ENCODE results near the gene PCBP3.

Gene PCBP3

GRCh38 chr21:45644041-45644906 lies 749 bp downstream of the PCBP3 start:
- TF ChIP-seq CTCF (IDR thresholded peaks at IDR 0.05), result no peak

GRCh38 chr21:45651921-45652320 lies 8.4 kb downstream of the PCBP3 start:
- TF ChIP-seq CTCF (IDR thresholded peaks at IDR 0.05), result no peak

- TF ChIP-seq CTCF (IDR thresholded peaks at IDR 0.05), result no peak
These were observed 11.6 kb downstream of the PCBP3 start for GRCh38 chr21:45655124-45655523.

- TF ChIP-seq CTCF (IDR thresholded peaks at IDR 0.05), result no peak
These were observed 25.9 kb downstream of the PCBP3 start for GRCh38 chr21:45669382-45669781.

GRCh38 chr21:45670731-45671130 lies 27.2 kb downstream of the PCBP3 start:
- TF ChIP-seq CTCF (IDR thresholded peaks at IDR 0.05), result no peak

GRCh38 chr21:45680215-45680614 lies 36.7 kb downstream of the PCBP3 start:
- TF ChIP-seq CTCF (IDR thresholded peaks at IDR 0.05), result no peak

- no peak for TF ChIP-seq CTCF (IDR thresholded peaks at IDR 0.05)
These were observed 51.6 kb downstream of the PCBP3 start for GRCh38 chr21:45695086-45695485.

Data from LNCAP (cell line).